ENCODE data around the gene CNTD1.

GRCh38 chr17:42845918-42846593, 47.4 kb downstream of the CNTD1 start:
- TF ChIP-seq GATA3 (IDR thresholded peaks at IDR 0.05; ENCODE audit: low read depth, low read length) (no peak), GATA2 (IDR thresholded peaks at IDR 0.05; ENCODE audit: low read depth, low read length) (no peak)
